HepG2 (cell line): ENCODE results near the gene KISS1R. TPM values are rescaled to one million over a fixed set of nuclear protein-coding genes. Genes with fewer than 3 reads are reported as not detected.
A peak's percentile ranks its signal among the peaks of the same experiment; 100 is the strongest.

Experiments used
- CBX1 ChIP-seq: IDR thresholded peaks from one replicate; pipeline ENCODE4 v1.6.1; 2016; ENCODE audit warnings: antibody characterized with exemption, low read depth
- CENPT ChIP-seq: sonication (generic); formaldehyde crosslinking; IDR thresholded peaks from 2 replicates; pipeline ENCODE4 v1.8.0; 2022; ENCODE audit warnings: low read depth, mild to moderate bottlenecking, moderate library complexity, missing genetic modification reagents
- DDIT3 ChIP-seq: sonication (generic); formaldehyde crosslinking; IDR thresholded peaks from 2 replicates; pipeline ENCODE4 v1.4.0; 2020; ENCODE audit warnings: mild to moderate bottlenecking, missing genetic modification reagents
- DR1 ChIP-seq: sonication (generic); formaldehyde crosslinking; IDR thresholded peaks from 2 replicates; pipeline ENCODE4 v1.8.0; 2021; ENCODE audit warnings: mild to moderate bottlenecking, missing genetic modification reagents, inconsistent platforms
- FOXA3 ChIP-seq: IDR thresholded peaks from 2 replicates; pipeline ENCODE4 v1.6.1; 2016; ENCODE audit warnings: missing genetic modification reagents, missing compliant biosample characterization
- FOXK1 ChIP-seq: sonication (generic); formaldehyde crosslinking; IDR thresholded peaks from 2 replicates; pipeline ENCODE4 v1.4.0; 2020; ENCODE audit warnings: low read depth, missing genetic modification reagents, borderline replicate concordance
- FOXP1 ChIP-seq, 2 experiments: fragments of 450-650 bp in 1 of 2; IDR thresholded peaks; 2 replicates each; pipeline ENCODE4 v1.6.1; 2017 to 2018; ENCODE audit warnings: antibody characterized with exemption in 1 of 2
- HCFC1 ChIP-seq: fragments of 150-350 bp; IDR thresholded peaks from 2 replicates; pipeline ENCODE4 v1.6.1; 2014; ENCODE audit warnings: low read depth, low read length
- HOXA7 ChIP-seq: sonication (generic); formaldehyde crosslinking; IDR thresholded peaks from 2 replicates; pipeline ENCODE4 v1.8.1; 2022; ENCODE audit warnings: mild to moderate bottlenecking, missing genetic modification reagents, moderate library complexity
- HOXA9 ChIP-seq: sonication (generic); formaldehyde crosslinking; IDR thresholded peaks from 2 replicates; pipeline ENCODE4 v1.8.1; 2022; ENCODE audit warnings: missing genetic modification reagents, mild to moderate bottlenecking, moderate library complexity, borderline replicate concordance
- IRF1 ChIP-seq: sonication (generic); formaldehyde crosslinking; IDR thresholded peaks from 2 replicates; pipeline ENCODE4 v1.4.0; 2020; ENCODE audit warnings: low read depth, mild to moderate bottlenecking, missing genetic modification reagents
- KDM3A ChIP-seq: IDR thresholded peaks from 2 replicates; pipeline ENCODE4 v1.6.1; 2018; ENCODE audit warnings: low read depth, missing compliant biosample characterization
- MLLT10 ChIP-seq: sonication (generic); formaldehyde crosslinking; IDR thresholded peaks from 2 replicates; pipeline ENCODE4 v1.4.0; 2020; ENCODE audit warnings: missing genetic modification reagents
- NFYB ChIP-seq: sonication (generic); formaldehyde crosslinking; IDR thresholded peaks from 2 replicates; pipeline ENCODE4 v1.4.0; 2020; ENCODE audit warnings: missing genetic modification reagents
- NR3C1 ChIP-seq: sonication (generic); formaldehyde crosslinking; IDR thresholded peaks from 2 replicates; pipeline ENCODE4 v1.4.0; 2020; ENCODE audit warnings: missing genetic modification reagents
- RBM39 ChIP-seq: fragments of 200-400 bp; formaldehyde crosslinking; IDR thresholded peaks from one replicate; pipeline ENCODE4 v1.6.1; 2018; ENCODE audit warnings: antibody characterized with exemption, mild to moderate bottlenecking, low read depth, low read length; ENCODE audit not compliant: poor library complexity, severe bottlenecking
- SMARCE1 ChIP-seq: fragments of 450-650 bp; IDR thresholded peaks from 2 replicates; pipeline ENCODE4 v1.6.1; 2017; ENCODE audit warnings: borderline replicate concordance
- SMC3 ChIP-seq: IDR thresholded peaks from 2 replicates; pipeline ENCODE4 v1.6.1; 2011; ENCODE audit warnings: low read length, improper control_type of control experiment
- TSC22D2 ChIP-seq: sonication (generic); formaldehyde crosslinking; IDR thresholded peaks from 2 replicates; pipeline ENCODE4 v1.5.1; 2020; ENCODE audit warnings: missing genetic modification reagents, mild to moderate bottlenecking, borderline replicate concordance
- ZNF232 ChIP-seq: sonication (generic); formaldehyde crosslinking; IDR thresholded peaks from 2 replicates; pipeline ENCODE4 v1.4.0; 2020; ENCODE audit warnings: missing genetic modification reagents, borderline replicate concordance
- ZNF329 ChIP-seq: sonication (generic); formaldehyde crosslinking; IDR thresholded peaks from 2 replicates; pipeline ENCODE4 v1.9.0; 2021; ENCODE audit warnings: low read depth, mild to moderate bottlenecking, missing genetic modification reagents
- ZNF546 ChIP-seq: sonication (generic); formaldehyde crosslinking; conservative IDR thresholded peaks from 2 replicates; pipeline ENCODE4 v1.8.1; 2023; ENCODE audit warnings: mild to moderate bottlenecking, missing genetic modification reagents
- ZNF567 ChIP-seq: sonication (generic); formaldehyde crosslinking; IDR thresholded peaks from 2 replicates; pipeline ENCODE4 v1.8.1; 2023; ENCODE audit warnings: mild to moderate bottlenecking, missing genetic modification reagents, borderline replicate concordance
- ZNF674 ChIP-seq: sonication (generic); formaldehyde crosslinking; IDR thresholded peaks from 2 replicates; pipeline ENCODE4 v1.5.0; 2020; ENCODE audit warnings: low read depth, mild to moderate bottlenecking, missing genetic modification reagents
- ZNF737 ChIP-seq: sonication (generic); formaldehyde crosslinking; IDR thresholded peaks from 2 replicates; pipeline ENCODE4 v1.5.0; 2020; ENCODE audit warnings: missing genetic modification reagents, mild to moderate bottlenecking, borderline replicate concordance
- ZNF816 ChIP-seq: sonication (generic); formaldehyde crosslinking; IDR thresholded peaks from 2 replicates; pipeline ENCODE4 v1.8.0; 2022; ENCODE audit warnings: missing genetic modification reagents, mild to moderate bottlenecking, borderline replicate concordance
- polyA plus RNA-seq, 8 experiments: library from polyadenylated mRNA; depleted of rRNA in 3 of 8; stranded (reverse) in 7 of 8; unstranded in 1 of 8; fragments of >200 nt; fragmentation: Illumina TruSeq in 4 of 8; extraction: Trizol in 4 of 8; gene quantifications; 2 replicates each; pipeline versions ENCODE4 v1.2.1 to v1.2.3, GENCODE V29; 2011 to 2016; ENCODE audit warnings: low read depth in 4 of 8, missing spikeins in 1 of 8, mixed read lengths in 1 of 8; ENCODE audit not compliant: insufficient read depth in 1 of 8
- total RNA-seq, 5 experiments: library from RNA; depleted of rRNA; stranded (reverse); fragments of >200 nt; fragmentation: Illumina TruSeq; extraction: Trizol; gene quantifications; 2 replicates each; pipeline ENCODE4 v1.2.3, GENCODE V29; 2016; ENCODE audit warnings: low read depth in 1 of 5
- TF ChIP-seq, protein P1 (sequence below): sonication (generic); formaldehyde crosslinking; IDR thresholded peaks from 2 replicates; pipeline ENCODE4 v1.5.0; 2020; ENCODE audit warnings: missing genetic modification reagents, mild to moderate bottlenecking, borderline replicate concordance
- TF ChIP-seq, protein P2 (sequence below): sonication (generic); formaldehyde crosslinking; IDR thresholded peaks from 2 replicates; pipeline ENCODE4 v1.5.1; 2020; ENCODE audit warnings: mild to moderate bottlenecking, moderate library complexity, missing genetic modification reagents

KISS1R gene
- total and polyA plus RNA-seq, 2 of the 13 experiments (the other 11 are each of a cell fraction or from before 2014, with no cell fraction given): 1.1 to 10.2 TPM

GRCh38 chr19:892894-893689, 24.0 kb upstream of the KISS1R start, which contains the start of the genes MED16 and RNU6-9 (continued):
- TF ChIP-seq ZNF816 (CRISPR knock-in tag): 0 out of 2 replicates have a peak, but pooled peaks have one; percentile 64
- TF ChIP-seq, protein P1, sequence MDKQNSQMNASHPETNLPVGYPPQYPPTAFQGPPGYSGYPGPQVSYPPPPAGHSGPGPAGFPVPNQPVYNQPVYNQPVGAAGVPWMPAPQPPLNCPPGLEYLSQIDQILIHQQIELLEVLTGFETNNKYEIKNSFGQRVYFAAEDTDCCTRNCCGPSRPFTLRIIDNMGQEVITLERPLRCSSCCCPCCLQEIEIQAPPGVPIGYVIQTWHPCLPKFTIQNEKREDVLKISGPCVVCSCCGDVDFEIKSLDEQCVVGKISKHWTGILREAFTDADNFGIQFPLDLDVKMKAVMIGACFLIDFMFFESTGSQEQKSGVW (CRISPR knock-in tag): no peak
- no peak for TF ChIP-seq SMARCE1
- no peak for TF ChIP-seq MLLT10
- TF ChIP-seq SMC3: no peak
- TF ChIP-seq DDIT3 (CRISPR knock-in tag): no peak
- TF ChIP-seq NFYB (CRISPR knock-in tag): no peak
- TF ChIP-seq ZNF329 (CRISPR knock-in tag): peak; percentile 6; the same call in 1 of the 2 replicates
- TF ChIP-seq CBX1: no peak
- no peak for TF ChIP-seq ZNF546
- TF ChIP-seq FOXP1 (IDR thresholded peaks at IDR 0.05): no peak
- TF ChIP-seq FOXP1 (CRISPR knock-in tag; IDR thresholded peaks at IDR 0.05): no peak
- no peak for TF ChIP-seq IRF1 (CRISPR knock-in tag)
- TF ChIP-seq ZNF567 (CRISPR knock-in tag): no peak
- TF ChIP-seq KDM3A (CRISPR knock-in tag): no peak
- no peak for TF ChIP-seq NR3C1 (CRISPR knock-in tag)
- peak; percentile 44 for TF ChIP-seq FOXA3
- no peak for TF ChIP-seq DR1 (CRISPR knock-in tag)
- no peak for TF ChIP-seq ZNF674 (CRISPR knock-in tag)
- TF ChIP-seq RBM39: peak; percentile 50
- no peak for TF ChIP-seq CENPT (CRISPR knock-in tag)
- no peak for TF ChIP-seq HCFC1
- TF ChIP-seq HOXA7 (CRISPR knock-in tag): no peak
- TF ChIP-seq ZNF232 (CRISPR knock-in tag): 0 out of 2 replicates have a peak, but pooled peaks have one; percentile 31
- TF ChIP-seq HOXA9: 0 out of 2 replicates have a peak, but pooled peaks have one; percentile 74
- no peak for TF ChIP-seq FOXK1 (CRISPR knock-in tag)
- no peak for TF ChIP-seq TSC22D2 (CRISPR knock-in tag)
- TF ChIP-seq ZNF737: no peak
- TF ChIP-seq, protein P2, sequence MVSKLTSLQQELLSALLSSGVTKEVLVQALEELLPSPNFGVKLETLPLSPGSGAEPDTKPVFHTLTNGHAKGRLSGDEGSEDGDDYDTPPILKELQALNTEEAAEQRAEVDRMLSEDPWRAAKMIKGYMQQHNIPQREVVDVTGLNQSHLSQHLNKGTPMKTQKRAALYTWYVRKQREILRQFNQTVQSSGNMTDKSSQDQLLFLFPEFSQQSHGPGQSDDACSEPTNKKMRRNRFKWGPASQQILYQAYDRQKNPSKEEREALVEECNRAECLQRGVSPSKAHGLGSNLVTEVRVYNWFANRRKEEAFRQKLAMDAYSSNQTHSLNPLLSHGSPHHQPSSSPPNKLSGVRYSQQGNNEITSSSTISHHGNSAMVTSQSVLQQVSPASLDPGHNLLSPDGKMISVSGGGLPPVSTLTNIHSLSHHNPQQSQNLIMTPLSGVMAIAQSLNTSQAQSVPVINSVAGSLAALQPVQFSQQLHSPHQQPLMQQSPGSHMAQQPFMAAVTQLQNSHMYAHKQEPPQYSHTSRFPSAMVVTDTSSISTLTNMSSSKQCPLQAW (CRISPR knock-in tag): peak; percentile 43
